Stimulated activated CD4-positive, alpha-beta T cell treated with anti-CD3 and anti-CD28 coated beads, Interleukin-12 subunit alpha, Interleukin-12 subunit beta, amount 100 ng/mL, for 48 hours (primary cell): ENCODE results near the gene SLC38A8.

Experiments used
- DNase-seq, 3 donors: peaks; one replicate each; pipeline ENCODE4 v3.0.0-alpha.2; 2020; ENCODE audit warnings: low read depth in 2 of 3, low spot score in 1 of 3

SLC38A8 gene

GRCh38 chr16:84000989-84001642 lies 41.5 kb downstream of the SLC38A8 start:
- DNase-seq, result no peak

DNA sequence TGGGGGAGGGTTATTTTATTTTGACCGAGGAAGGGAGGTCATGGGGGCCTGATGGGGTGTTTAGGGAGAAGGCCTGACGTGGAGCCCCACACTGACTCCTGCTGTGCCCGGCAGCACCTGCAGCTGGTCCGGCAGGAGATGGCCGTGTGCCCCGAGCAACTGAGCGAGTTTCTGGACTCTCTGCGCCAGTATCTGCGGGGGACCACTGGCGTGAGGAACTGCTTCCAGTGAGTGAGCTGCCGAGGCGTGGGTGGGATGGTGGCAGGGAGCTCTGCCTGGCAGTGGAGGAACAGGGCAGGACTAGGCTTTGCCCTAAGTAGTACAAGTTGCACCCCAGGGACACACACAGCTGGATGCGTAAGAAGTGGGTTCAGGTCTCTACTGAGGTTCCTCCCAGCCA lies 44.5 kb downstream of the SLC38A8 start:
- no peak for DNase-seq

DNA sequence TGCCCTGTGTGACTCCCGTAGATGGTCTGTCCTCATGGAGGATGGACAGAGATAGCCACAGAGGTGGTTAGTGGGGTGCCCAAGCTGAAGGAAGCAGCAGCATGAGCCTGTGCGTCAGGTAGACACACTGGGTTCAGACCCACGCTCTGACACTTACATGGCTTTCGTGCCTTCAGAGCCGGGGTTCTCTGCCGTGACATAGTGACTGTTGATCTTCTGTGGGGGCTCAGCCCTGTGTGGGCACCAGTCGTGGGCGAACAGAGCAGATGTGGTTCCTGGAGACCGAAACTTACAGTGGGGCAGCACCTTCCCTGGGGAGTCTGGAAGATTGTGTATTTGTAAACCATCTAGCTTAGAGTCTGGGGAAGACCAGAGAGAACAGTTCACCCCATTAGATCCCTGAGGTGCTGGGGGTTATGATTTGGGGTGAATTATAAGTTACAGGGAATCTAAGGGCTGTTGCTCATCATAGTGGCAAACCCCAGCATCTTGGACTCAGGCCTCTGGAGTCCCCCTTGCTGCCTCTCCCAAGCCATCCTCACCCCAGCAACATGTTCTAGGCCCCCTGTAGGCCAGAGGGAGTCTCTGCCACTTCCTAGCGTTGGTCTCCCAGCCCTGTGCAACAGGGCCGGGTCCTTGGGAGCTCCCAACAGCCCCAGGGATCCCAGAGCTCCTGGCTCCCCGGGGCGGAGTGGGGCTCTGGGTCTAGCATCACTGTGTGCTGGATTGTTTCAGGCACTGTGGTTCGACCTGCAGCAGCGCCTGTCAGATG lies 45.9 kb downstream of the SLC38A8 start:
- DNase-seq, result no peak

- DNase-seq, result no peak
Measured at GRCh38 chr16:83995754-83996153, 46.8 kb downstream of the SLC38A8 start.

- no peak for DNase-seq
Measured at GRCh38 chr16:83994703-83995102, 47.9 kb downstream of the SLC38A8 start.

GRCh38 chr16:83994087-83994486 lies 48.5 kb downstream of the SLC38A8 start:
- DNase-seq, result no peak

- no peak for DNase-seq
Measured at GRCh38 chr16:83992624-83993023, 50.0 kb downstream of the SLC38A8 start.

- no peak for DNase-seq
Measured at GRCh38 chr16:83990492-83990891, 52.1 kb downstream of the SLC38A8 start.

DNA sequence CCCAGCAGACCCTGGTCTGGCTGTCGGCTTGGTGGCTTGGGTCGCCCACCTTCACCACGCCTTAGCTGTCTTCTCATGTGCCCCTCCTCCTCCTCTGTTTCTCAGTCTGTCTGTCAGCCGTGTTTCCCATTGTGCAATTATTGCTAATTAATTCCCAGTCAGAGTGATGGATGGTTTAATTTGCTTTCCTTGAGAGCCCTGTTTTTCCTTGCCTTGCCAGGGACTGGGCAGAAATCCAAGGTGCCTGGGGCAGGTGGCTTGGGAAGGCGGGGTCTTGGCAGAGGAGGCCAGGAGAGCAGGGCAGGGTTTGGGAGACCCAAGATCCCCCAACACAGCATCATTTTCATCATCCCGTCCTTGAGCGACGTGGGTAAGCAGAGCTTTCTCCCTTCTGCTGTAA lies 53.3 kb downstream of the SLC38A8 start:
- no peak for DNase-seq

DNA sequence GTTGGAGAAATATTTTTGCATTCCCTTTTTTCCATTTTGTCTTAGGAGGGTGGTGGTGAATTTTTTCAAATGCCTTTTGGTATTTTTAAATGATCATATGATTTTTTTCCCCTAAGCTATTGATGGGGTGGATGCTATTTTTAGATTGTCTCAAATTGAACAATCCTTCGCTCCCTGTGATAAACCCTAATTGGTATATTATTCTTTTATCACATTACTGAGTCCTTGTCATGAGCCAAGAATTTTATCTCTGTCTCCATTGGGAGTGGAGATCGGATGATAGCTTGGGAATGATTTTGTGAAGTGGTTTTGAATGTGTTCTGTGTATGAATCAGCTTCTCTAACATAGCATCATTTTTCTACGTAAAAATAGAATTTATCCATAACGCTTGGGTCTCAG lies 59.1 kb downstream of the SLC38A8 start:
- DNase-seq, result no peak

- no peak for DNase-seq
Measured at GRCh38 chr16:83981799-83982198, 60.8 kb downstream of the SLC38A8 start.

DNA sequence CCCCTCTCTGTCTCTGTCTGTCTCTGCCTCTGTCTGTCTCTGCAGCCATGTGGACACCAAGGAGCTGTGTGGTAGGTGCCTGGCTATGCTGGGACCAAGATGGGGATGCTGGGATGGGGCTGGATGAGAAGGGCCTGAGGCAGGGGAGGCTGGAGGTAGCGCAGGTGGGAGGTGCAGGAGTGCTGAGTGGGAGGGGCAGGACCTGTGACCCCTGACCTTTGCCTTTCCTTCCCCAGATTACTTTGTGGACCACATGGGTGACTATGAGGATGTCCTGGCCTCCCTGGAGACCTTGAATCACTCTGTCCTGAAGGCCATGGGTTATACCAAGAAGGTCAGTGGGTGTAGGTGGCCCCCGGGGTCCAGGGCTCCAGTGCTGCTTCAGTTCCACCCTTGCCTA lies 61.8 kb downstream of the SLC38A8 start:
- no peak for DNase-seq

DNA sequence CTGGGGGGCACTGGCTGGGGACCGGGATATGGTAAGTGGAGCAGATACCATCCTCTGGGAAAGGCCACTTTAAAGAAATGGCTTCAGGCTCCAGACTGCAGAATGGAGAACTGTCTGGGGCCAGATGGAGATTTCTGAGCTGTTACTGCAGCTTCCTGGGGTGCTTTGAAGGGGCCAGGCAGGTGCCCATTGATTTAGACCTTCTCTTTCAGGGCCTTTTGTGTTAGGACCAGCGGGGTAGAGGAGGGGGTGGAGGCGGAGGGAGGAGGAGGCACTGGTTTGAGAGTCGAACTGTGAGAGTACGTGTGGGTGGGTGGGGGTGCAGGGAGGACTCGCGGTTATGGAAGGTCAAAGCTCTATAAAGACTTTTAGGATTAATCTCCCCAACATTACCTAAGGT lies 63.2 kb downstream of the SLC38A8 start:
- no peak for DNase-seq

DNA sequence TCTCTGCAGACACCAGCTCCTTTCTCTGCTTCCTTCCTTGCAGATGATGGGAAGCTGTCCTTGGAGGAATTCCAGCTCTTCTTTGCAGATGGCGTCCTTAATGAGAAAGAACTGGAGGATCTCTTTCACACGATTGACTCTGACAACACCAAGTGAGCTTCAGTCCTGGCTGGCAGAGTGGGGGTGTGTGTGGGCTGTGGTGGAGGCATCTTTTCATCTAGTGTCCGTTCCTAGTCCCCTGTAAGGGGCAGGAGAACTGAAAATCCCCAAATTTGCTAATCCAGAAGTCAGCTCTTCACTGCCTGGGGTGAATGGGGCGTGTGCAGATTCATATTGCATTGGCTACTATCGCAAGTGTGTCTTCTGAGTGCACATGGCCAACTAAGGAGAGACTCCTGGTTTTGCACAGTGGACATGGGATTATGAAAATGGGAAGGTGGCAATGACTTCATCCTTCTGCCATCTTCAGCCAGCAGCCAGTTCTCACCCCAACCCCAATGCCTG lies 64.1 kb downstream of the SLC38A8 start:
- DNase-seq, result no peak

- DNase-seq, result no peak
Measured at GRCh38 chr16:83977056-83977815, 65.4 kb downstream of the SLC38A8 start.

DNA sequence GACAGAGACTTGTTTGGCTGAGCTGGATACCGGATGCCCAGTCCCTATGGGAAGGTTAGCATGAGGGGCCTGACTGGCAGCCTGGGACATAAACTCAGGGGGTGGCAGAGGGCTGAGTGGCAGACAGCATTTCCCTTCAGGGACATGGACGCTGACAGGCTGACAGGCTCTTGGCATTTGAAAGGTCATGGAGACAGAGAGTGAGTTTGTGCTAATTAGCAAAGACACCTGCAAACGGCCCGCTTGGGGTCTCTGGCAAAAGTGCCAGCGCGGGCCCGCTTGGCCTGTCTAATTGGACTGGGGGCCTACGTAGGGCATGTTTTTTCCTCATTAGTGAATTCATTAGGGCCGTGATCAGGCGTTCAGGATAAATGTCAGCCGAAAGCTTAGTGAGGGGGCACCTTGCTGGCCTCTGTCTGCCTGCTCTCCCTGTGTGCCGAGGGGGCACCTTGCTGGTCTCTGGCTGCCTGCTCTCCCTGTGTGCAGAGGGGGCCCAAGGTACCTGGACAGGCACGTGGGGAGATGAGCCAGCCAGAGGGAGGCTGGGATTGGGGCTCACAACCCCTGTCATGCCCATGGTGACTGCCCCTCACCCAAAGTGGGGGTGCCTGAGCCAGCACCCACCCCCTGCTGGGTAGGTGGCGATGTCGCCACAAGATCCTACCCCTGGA lies 66.9 kb downstream of the SLC38A8 start:
- no peak for DNase-seq

GRCh38 chr16:83974475-83974874 lies 68.1 kb downstream of the SLC38A8 start:
- no peak for DNase-seq

DNA sequence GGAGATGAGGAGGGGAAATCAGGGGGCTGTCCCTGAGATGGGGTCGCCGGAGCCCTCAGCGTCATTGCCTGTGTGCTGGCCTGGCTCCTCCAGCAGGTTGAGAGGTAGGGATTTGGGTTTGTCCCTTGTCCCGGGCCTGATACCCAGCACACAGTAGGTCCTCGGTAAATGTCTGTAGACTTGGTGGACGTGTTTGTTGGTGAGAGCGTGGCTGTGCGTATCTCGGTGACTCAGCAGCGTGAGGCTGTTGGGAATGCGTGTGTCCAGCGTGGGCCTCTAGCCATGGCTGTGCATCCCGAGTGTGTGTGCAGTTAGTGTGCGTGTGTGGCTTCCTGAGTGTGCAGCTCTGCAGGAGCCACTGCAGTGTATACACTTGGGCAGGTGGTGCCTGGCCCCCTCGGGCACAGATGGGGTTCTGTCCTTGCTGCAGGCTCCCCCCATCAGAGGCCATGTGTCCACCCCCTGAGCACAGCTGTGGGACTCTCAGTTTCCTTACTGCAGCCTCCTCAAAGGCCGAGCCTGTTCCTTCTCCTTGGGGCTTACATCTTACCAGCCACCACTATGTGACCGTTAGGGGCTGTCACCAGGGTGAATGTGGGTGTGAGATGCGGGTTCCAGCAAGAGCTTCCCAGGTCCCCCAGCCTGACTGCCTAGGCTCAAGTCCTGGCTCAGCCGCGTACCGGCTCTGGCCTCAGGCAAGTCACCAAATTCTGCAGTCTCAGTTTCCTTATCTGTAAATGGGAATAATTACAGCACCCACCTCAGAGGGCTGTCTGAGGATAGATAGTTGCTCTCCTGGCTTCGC lies 68.8 kb downstream of the SLC38A8 start:
- no peak for DNase-seq

DNA sequence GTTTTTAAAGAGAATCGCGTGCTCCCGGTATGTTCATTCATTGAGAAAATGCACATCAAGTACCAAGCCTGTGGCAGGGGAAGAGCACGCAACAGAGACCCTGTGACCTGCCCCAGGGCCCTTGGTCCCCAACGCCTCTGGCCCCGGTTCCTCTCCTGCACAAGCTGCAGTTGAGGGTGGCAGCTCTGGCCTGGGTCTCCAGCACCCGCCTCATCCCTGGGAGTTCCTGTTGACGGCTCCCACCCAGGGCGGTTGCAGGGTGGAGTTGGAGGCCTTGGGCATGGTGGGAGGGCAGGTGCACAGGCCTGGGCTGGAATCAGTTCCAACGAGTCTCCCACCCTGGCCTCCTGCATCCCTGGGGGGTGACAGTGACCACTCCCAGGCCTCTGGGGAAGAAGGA lies 69.5 kb downstream of the SLC38A8 start:
- no peak for DNase-seq

GRCh38 chr16:83972256-83973008 lies 70.2 kb downstream of the SLC38A8 start:
- DNase-seq, result no peak
